Testis (tissue), 2 donors: ENCODE measurements around the gene MRPL20.

ENCODE experiments used
- POLR2A ChIP-seq: fragments of 450-650 bp; IDR thresholded peaks from one replicate; pipeline ENCODE4 v1.6.1; 2017; ENCODE audit warnings: antibody characterized with exemption, mild to moderate bottlenecking, moderate library complexity
- TF ChIP-seq, protein P1 (sequence below), 3 experiments: fragments of 450-650 bp in 2 of 3; fragments of 200-600 bp in 1 of 3; sonication (generic) in 1 of 3; IDR thresholded peaks; one replicate each; pipeline ENCODE4 v1.5.1; 2016 to 2019; ENCODE audit warnings: antibody characterized with exemption in 3 of 3, mild to moderate bottlenecking in 2 of 3, moderate library complexity in 1 of 3

DNA sequence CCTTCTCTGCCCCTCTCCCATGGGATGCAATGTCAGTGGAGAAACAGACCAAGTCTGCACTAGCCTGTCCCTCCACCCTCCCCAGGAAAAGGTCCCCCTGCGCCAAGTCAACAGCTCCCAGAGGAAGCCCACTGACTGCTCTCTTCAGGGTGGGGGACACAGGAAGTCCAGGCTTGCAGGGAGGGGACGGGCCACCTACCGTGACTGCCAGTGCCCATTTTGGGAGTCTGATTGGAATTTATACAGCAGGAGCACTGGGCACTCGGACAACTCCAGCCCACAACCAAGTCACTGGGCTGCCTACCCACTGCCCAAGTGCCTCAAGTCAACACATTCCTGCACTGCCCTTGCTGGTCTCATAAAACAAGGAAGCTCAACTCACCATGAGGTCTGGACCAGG, 14.1 kb downstream of the MRPL20 start:
- TF ChIP-seq POLR2A: no peak
- TF ChIP-seq, protein P1, sequence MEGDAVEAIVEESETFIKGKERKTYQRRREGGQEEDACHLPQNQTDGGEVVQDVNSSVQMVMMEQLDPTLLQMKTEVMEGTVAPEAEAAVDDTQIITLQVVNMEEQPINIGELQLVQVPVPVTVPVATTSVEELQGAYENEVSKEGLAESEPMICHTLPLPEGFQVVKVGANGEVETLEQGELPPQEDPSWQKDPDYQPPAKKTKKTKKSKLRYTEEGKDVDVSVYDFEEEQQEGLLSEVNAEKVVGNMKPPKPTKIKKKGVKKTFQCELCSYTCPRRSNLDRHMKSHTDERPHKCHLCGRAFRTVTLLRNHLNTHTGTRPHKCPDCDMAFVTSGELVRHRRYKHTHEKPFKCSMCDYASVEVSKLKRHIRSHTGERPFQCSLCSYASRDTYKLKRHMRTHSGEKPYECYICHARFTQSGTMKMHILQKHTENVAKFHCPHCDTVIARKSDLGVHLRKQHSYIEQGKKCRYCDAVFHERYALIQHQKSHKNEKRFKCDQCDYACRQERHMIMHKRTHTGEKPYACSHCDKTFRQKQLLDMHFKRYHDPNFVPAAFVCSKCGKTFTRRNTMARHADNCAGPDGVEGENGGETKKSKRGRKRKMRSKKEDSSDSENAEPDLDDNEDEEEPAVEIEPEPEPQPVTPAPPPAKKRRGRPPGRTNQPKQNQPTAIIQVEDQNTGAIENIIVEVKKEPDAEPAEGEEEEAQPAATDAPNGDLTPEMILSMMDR (IDR thresholded peaks at IDR 0.05): no peak
